Endothelial cell of umbilical vein (primary cell): ENCODE measurements around the gene TPMT.

ENCODE experiments used
- CTCF ChIP-seq, 2 donors: IDR thresholded peaks; 1 replicate in 1 of 2; 2 replicates in 1 of 2; pipeline ENCODE4 v1.5.1; 2011; ENCODE audit warnings: low read length in 2 of 2, mild to moderate bottlenecking in 2 of 2, moderate library complexity in 2 of 2, control low read depth in 1 of 2, inconsistent platforms in 1 of 2, low read depth in 1 of 2; ENCODE audit not compliant: insufficient read depth in 1 of 2; ENCODE audit errors: extremely low read depth in 1 of 2
- EZH2 ChIP-seq: IDR thresholded peaks from 2 replicates; pipeline ENCODE4 v1.6.1; 2012; ENCODE audit warnings: borderline replicate concordance, low read depth, mild to moderate bottlenecking, moderate library complexity, low read length, inconsistent platforms; ENCODE audit not compliant: severe bottlenecking
- GATA2 ChIP-seq: IDR thresholded peaks from 2 replicates; pipeline ENCODE4 v1.7.0; 2011; ENCODE audit warnings: low read depth, mild to moderate bottlenecking, moderate library complexity, mixed read lengths, low read length; ENCODE audit not compliant: insufficient read length, insufficient read depth
- JUN ChIP-seq: IDR thresholded peaks from 2 replicates; pipeline ENCODE4 v1.6.1; 2011; ENCODE audit warnings: borderline replicate concordance, low read depth; ENCODE audit not compliant: insufficient read length, insufficient read depth
- MAX ChIP-seq: IDR thresholded peaks from 2 replicates; pipeline ENCODE4 v1.6.1; 2011; ENCODE audit not compliant: insufficient read depth, insufficient read length
- MYC ChIP-seq: IDR thresholded peaks from one replicate; pipeline ENCODE4 v1.6.1; 2011; ENCODE audit warnings: mild to moderate bottlenecking, low read depth, low read length
- POLR2A ChIP-seq: IDR thresholded peaks from 2 replicates; pipeline ENCODE4 v1.6.1; 2012; ENCODE audit warnings: low read depth, mild to moderate bottlenecking, control low read depth, low read length
- POLR2AphosphoS5 ChIP-seq: IDR thresholded peaks from 2 replicates; pipeline ENCODE4 v1.6.1; 2012; ENCODE audit warnings: low read depth, mild to moderate bottlenecking, control low read depth, low read length, moderate library complexity; ENCODE audit not compliant: insufficient read depth

- no peak for TF ChIP-seq CTCF (IDR thresholded peaks at IDR 0.05; ENCODE audit: extremely low read depth in 1 of 2, insufficient read depth in 1 of 2, low read depth in 1 of 2, low read length in 2 of 2)
- no peak for TF ChIP-seq POLR2A
- TF ChIP-seq POLR2AphosphoS5 = no peak
- TF ChIP-seq EZH2 = no peak
- no peak for TF ChIP-seq MYC
- no peak for TF ChIP-seq GATA2
- TF ChIP-seq MAX = no peak
- no peak for TF ChIP-seq JUN
These were observed 11.6 kb upstream of the TPMT start for GRCh38 chr6:18166312-18167036.
